ENCODE data around the gene AQP10.
A peak's percentile ranks its signal among the peaks of the same experiment; 100 is the strongest.
"Not testable (repeated sequence)": the region's sequence is repeated elsewhere in the genome, so short reads cannot be mapped to it uniquely, and the experiment has no call there.

The AQP10 gene

GRCh38 chr1:154324669-154325582, 4.0 kb downstream of the AQP10 start, which contains the start of gene ATP8B2:
ATP8B2 (plus strand) TSS chr1:154325525; CDS start chr1:154328142, 2,617 bp downstream.
- DNase-seq = peak; percentile 92

GRCh38 chr1:154325583-154326545, 5.0 kb downstream of the AQP10 start:
- peak; percentile 86 for DNase-seq

GRCh38 chr1:154326546-154327465, 5.9 kb downstream of the AQP10 start:
- peak; percentile 66 for DNase-seq

- peak; percentile 97 for DNase-seq
These were observed 6.8 kb downstream of the AQP10 start for GRCh38 chr1:154327466-154328317.

- peak; percentile 91 for DNase-seq
These were observed 7.6 kb downstream of the AQP10 start for GRCh38 chr1:154328318-154329151.

GRCh38 chr1:154329152-154329521, 8.2 kb downstream of the AQP10 start:
- DNase-seq = no peak

- DNase-seq = no peak
These were observed 8.7 kb downstream of the AQP10 start for GRCh38 chr1:154329551-154330131.

GRCh38 chr1:154330669-154331068, 9.8 kb downstream of the AQP10 start:
- no peak for DNase-seq

- no peak for DNase-seq
These were observed 13.5 kb downstream of the AQP10 start for GRCh38 chr1:154334079-154335024.

- DNase-seq = peak; percentile 91
These were observed 14.3 kb downstream of the AQP10 start for GRCh38 chr1:154335025-154335714.

GRCh38 chr1:154337253-154337894, 16.5 kb downstream of the AQP10 start:
- DNase-seq = no peak

- DNase-seq = no peak
These were observed 18.0 kb downstream of the AQP10 start for GRCh38 chr1:154338875-154339274.

- not testable (repeated sequence) for DNase-seq
These were observed 20.5 kb downstream of the AQP10 start for GRCh38 chr1:154341366-154341765.

GRCh38 chr1:154342132-154342531, 21.2 kb downstream of the AQP10 start:
- no peak for DNase-seq

- no peak for DNase-seq
These were observed 22.1 kb downstream of the AQP10 start for GRCh38 chr1:154342836-154343472.

GRCh38 chr1:154344977-154345837, 24.3 kb downstream of the AQP10 start:
- peak; percentile 82 for DNase-seq

All from RPMI8226 (cell line).